G401 (cell line): ENCODE results near the gene STPG4. TPM values are rescaled to one million over a fixed set of nuclear protein-coding genes. Genes with fewer than 3 reads are reported as not detected.
"Not testable (repeated sequence)": the region's sequence is repeated elsewhere in the genome, so short reads cannot be mapped to it uniquely, and the experiment has no call there.

Experiments used
- DNase-seq: peaks from one replicate; pipeline ENCODE4 v3.0.0-alpha.2; 2015; ENCODE audit warnings: low spot score
- in situ Hi-C: cut with HindIII; loops from 2 replicates; pipeline ENCODE4 v1.10.0; 2016; ENCODE audit warnings: low sequenced_read_pairs, mixed read lengths
- total RNA-seq: library from RNA; depleted of rRNA; stranded (reverse); fragments of >200 nt; shearing (Covaris generic); gene quantifications from 2 replicates; pipeline ENCODE4 v1.2.3, GENCODE V29; 2014; rRNA removed

Gene STPG4, protein sequence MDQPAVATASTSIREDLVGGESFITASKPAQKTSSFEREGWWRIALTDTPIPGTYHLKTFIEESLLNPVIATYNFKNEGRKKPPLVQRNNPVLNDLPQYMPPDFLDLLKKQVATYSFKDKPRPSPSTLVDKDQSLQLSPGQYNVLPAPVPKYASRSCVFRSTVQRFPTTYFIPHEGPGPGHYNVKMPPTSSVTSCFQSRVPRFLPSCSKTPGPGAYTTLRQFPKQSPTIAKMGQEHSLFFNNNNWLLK
- not detected in 2 replicates for total RNA-seq

DNA sequence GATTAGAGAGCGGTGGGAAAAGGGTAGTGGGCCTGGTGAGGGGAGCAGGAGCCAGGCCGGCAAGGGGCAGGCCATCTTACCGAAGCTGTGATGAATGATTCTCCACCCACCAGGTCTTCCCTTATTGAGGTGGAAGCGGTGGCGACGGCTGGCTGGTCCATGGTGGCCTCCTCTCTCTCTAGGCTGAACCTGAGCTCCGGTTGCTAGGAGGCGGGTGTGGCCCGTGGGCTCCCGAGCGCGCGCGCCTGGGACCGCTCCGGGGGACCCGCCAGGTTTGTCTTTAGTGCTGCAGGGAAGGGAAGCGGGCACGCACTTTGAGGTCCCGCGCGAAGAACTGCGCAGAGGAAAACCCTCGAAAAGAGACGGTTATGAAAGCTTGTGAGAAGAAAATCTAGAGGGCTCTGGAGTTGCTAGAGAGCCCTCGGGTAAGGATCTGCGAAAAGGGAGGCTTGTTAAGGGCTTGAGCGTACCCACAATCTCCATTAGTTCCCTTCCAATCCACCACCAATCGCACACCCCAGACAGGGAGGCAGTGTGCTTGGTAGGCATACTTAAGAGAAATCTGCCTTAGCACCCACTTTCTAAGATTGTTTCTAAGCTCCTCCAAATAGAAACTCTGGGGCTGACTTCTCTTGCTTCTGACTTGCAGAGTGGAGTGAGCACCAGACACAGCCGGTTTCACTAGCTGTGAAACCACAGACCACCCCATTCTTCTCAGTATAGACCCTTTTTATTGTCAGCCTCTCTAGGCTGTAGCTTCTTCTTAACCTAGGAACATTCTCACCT is at the start of gene STPG4:
Gene STPG4, minus strand, starts transcription at position 218 of the 786 bp plus-strand sequence. Its CDS starts 57 bp downstream, at position 161.
- no peak for DNase-seq
- in situ Hi-C loops, result no loop called here

GRCh38 chr2:47204691-47205090 is 49.6 kb upstream of the STPG4 start:
- in situ Hi-C loops, result no loop called here
- no peak for DNase-seq

DNA sequence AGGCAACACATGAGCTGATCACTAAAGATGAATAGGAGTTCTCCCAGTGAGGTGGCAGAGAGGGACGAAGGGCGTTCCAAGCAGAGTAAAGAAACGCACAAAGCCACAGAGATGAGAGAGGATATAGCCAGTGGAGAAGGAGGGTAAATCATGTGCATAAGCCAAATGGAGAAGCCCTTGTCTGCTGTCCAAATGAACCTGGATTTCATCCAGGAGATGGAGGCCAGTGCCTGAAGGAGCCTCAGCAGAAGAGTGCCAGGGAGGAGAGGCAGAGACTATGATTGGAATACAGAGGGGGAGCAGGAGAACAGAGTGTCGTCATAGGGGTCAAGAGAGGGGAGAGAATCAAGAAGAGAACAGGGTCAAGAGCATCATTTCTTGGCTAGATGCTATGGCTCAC is 48.9 kb upstream of the STPG4 start:
- peak; percentile 82 for DNase-seq
- in situ Hi-C loops, result no loop called here

DNA sequence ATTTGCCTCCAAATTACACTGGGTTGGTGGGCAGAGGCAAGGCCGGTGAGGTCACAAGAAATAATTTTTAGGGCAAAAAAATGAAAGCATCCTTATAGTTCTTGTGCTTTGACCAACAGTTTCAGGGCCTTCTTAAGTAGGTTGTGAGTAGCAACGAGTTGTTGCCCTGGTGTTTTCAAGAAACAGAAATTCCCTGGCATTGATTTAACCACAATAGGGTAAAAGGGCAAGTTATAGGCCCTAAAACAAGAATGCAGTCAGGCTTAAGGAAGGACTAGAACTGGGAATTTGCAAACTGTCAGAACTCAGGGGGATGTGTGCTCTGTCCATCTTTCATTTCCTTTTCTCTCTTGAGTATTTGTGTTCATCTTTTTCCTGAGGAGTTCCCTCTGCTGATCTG is 46.1 kb upstream of the STPG4 start:
- DNase-seq, result no peak
- in situ Hi-C loops, result no loop called here

- DNase-seq, result no peak
- in situ Hi-C loops, result no loop called here
Observed at GRCh38 chr2:47198985-47199451, 43.9 kb upstream of the STPG4 start.

- DNase-seq, result no peak
- in situ Hi-C loops, result no loop called here
Observed at GRCh38 chr2:47196499-47196898, 41.4 kb upstream of the STPG4 start.

- DNase-seq, result no peak
- in situ Hi-C loops, result no loop called here
Observed at GRCh38 chr2:47196046-47196445, 40.9 kb upstream of the STPG4 start.

DNA sequence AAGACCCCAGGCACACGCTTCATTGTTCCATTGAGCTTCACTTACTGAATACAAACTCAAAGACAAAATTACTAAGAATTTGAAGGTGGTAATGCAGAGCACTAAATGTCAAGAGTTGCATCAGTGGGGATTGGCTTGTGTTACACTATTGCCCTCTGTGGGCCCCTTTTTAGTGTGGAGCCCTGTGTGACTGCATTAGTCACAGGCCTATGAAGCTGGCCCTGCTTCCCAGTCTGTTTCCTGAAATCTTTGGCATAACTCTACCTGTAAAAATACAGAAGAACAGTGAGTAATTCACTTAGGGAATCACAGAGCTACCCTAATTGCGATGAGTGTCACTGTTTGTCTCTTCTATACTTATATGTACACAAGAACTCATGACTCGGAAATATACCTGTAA is 40.0 kb upstream of the STPG4 start:
- in situ Hi-C loops, result no loop called here
- DNase-seq, result peak; percentile 25

- DNase-seq, result no peak
- in situ Hi-C loops, result no loop called here
Observed at GRCh38 chr2:47194410-47194809, 39.3 kb upstream of the STPG4 start.

GRCh38 chr2:47193607-47194006 is 38.5 kb upstream of the STPG4 start:
- in situ Hi-C loops, result no loop called here
- peak; percentile 69 for DNase-seq

DNA sequence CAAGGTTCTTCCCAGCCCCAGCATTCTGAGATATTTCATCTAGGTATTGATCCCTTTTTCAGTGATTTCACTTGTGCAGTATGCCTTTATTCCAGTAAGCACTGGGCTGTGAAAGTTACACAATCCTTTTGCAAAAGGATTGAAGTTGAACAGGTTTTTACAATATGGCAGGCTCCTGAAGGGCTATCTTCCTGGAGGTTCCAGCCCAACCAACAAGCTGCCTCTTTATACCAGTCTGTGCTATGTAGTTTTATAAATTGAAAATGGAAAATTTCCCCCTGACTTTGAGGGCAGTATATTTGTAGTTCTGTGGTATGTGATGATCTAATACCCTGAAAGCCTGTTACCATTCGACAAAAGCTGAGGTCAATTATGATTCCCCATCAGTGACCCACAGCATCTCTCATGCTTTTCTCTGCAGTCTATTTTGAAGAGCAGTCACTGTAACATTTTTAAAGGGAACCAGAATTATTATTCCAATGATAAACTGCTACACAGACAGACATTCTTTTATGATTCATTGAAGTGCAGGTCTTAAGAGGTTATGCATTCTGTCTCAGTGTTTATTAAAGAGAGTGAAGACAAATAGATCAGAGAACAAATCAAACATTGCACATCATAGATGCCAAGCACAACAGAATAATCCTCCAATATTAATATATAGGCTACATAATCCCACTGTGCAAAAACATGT is 35.2 kb upstream of the STPG4 start:
- in situ Hi-C loops, result no loop called here

DNA sequence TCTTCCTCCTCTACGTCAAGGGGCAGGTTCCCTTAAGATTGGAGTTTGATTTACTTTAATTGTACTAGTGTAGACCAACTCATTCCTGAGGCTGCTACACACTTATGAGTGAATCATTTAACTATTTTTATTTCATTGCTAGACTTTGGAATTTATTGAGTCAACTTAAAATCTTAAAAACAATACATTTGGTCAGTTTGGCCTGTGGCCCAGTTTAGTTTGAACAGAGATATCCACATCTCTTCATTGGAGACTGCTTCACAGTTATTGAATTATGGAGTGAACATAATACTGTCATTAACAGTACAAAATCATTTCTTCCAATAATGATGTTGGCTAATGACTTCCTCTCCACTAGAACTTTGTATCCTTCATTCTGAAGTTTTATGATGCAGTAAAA is 34.5 kb upstream of the STPG4 start:
- in situ Hi-C loops, result no loop called here
- DNase-seq, result no peak

More for the DNA sequence above, 35.2 kb upstream of the STPG4 start:
- no peak for DNase-seq

GRCh38 chr2:47187069-47187468 is 32.0 kb upstream of the STPG4 start:
- no peak for DNase-seq
- in situ Hi-C loops, result no loop called here

DNA sequence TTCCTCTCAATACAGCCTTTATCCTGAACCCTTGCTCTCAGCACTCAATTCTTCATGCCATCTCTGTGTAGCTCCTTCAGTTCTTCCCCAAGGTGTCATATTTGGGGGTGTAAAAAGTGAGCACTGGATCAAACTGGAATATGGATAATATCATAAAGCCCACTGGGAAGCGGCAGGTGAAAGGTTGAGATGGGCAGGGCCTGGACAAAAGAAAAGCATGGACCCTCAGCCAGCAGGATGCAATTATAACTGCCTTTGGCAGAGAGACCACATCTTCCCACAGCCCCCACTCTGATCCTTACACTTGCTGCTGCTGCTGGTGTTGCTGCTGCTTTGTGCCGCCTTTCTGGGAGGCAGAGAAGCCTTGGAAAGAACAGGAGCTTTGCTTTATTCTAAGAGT is 31.2 kb upstream of the STPG4 start:
- in situ Hi-C loops, result no loop called here
- no peak for DNase-seq

DNA sequence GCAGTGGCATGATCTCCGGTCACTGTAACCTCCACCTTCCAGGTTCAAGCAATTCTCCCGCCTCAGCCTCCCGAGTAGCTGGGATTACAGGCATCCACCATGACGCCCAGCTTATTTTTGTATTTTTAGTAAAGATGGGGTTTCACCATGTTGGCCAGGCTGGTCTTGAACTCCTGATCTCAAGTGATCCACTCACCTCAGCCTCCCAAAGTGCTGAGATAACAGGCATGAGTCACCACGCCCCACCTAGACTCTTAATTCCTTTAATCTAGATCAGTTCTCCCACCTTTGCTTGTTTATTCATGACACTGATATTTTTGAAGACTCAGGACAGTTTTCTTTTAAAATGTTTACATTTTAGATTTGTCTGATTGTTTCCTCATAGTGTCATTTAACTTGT is 30.0 kb upstream of the STPG4 start:
- DNase-seq, in situ Hi-C loops: not testable (repeated sequence)

DNA sequence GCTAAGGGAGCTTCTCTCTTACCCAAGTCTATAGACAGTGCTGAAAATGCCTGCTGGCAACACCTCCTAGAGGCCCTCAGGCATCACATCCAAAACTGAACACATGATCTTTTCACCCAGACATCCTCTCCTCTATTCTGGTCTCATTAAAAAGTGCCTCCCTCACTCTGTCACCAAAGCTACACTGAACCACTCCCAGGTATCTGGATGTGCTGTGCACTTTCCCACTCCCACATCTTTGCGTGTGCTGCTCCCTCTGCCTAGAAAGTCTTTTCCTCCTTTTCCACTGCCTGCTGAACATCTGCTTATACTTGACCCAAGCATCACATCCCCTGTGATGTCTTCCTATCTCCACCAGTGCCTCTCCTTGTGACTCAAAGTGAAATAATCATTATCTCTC is 26.1 kb upstream of the STPG4 start:
- in situ Hi-C loops, result no loop called here
- DNase-seq, result no peak

DNA sequence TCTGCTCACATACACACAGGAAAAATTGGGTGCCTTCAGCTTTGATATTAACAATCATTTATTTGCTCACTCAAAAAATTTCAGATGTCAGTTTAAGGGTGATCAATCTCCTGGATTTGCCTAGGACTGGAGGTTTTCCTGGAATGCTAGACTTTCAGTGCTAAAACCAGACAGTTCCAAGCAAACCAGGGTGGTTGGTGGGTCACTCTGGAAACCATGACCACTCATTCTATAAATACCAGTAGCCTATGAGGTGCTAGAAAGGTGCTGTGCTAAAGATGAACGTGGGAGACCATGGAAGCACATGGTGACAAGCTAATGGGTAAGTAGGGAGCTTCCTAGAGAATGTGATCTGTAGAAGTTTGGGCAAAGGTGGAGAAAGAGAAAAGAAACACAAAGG is 25.4 kb upstream of the STPG4 start:
- no peak for DNase-seq
- in situ Hi-C loops, result no loop called here

GRCh38 chr2:47179388-47179787 is 24.3 kb upstream of the STPG4 start:
- in situ Hi-C loops, result no loop called here
- no peak for DNase-seq

DNA sequence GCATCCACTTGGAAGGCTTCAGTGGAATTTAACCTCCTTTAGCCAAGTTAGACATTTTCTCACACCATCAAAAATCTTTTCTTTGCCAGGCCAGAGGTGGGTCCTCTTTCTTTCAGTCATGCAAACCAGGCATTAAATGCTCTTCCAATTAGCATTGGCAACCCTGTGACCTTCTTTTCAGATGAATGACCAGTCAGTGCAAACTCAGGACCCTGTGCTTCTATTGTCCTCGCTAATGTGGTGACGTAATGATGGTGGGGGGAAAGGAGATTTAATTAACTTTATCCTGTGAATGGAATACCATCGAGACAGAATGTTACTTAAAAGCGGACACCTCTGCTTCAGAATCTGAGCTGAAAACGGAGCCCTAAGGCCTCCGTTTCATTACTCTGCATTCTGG is 23.2 kb upstream of the STPG4 start:
- in situ Hi-C loops, result no loop called here
- DNase-seq, result no peak

DNA sequence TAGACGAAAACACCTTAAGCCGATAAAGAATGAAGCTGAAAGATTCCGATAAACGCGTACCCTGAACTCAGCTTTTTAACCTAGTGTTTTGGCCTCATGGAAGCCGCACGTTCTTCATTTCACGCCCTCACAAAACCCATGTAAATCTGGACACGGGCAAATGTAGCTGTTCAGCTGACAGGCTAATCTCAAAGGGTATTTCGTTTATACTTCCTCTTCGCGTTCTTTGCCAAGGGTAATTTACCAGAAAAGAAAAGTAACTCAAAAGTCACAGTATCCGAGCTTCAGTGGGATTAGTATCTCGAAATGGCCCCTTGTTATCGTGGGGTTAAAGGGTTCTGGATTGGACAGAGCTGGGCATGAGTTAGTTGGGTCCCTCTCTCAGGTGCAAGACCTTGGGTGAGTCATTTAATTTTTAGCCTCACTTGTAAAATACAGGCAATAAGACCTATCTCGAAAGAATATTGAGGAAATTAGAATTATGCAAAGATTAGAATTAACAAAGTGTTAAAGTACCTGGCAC is 22.0 kb upstream of the STPG4 start:
- in situ Hi-C loops, result no loop called here
- no peak for DNase-seq
